Astrocyte (in vitro differentiated cells and primary cell): Measurements from ENCODE around the gene GRIN3B. TPM values are rescaled to one million over a fixed set of nuclear protein-coding genes. Genes with fewer than 3 reads are reported as not detected.

Source experiments
- DNase-seq: peaks from one replicate; pipeline ENCODE4 v3.0.0-alpha.2; 2010; ENCODE audit warnings: low read depth
- FAIRE-seq: peaks from 2 replicates; lab custom pipeline; 2011; peaks lifted over from hg19 to GRCh38; lab: Jason Lieb, UNC
- H2AFZ ChIP-seq: 2 replicates; pipeline ENCODE4 v1.6.0; 2012; ENCODE audit warnings: low read depth, low read length, inconsistent platforms
- H3K27ac ChIP-seq: 2 replicates; pipeline ENCODE4 v1.5.1; 2011; ENCODE audit warnings: low read depth, low read length, inconsistent platforms
- H3K27me3 ChIP-seq: 2 replicates; pipeline ENCODE4 v1.6.0; 2011; ENCODE audit warnings: low read length, inconsistent platforms; ENCODE audit not compliant: insufficient read depth
- H3K36me3 ChIP-seq: 2 replicates; pipeline ENCODE4 v1.5.1; 2011; ENCODE audit warnings: low read length, inconsistent platforms; ENCODE audit not compliant: insufficient read depth
- H3K4me1 ChIP-seq: 2 replicates; pipeline ENCODE4 v1.5.1; 2011; ENCODE audit warnings: low read length, inconsistent platforms; ENCODE audit not compliant: insufficient read depth
- H3K4me2 ChIP-seq: 2 replicates; pipeline ENCODE4 v1.6.0; 2012; ENCODE audit warnings: low read length, inconsistent platforms
- H3K4me3 ChIP-seq: 2 replicates; pipeline ENCODE4 v1.5.1; 2011; ENCODE audit warnings: low read depth, mild to moderate bottlenecking, low read length, inconsistent platforms; ENCODE audit not compliant: insufficient read depth
- H3K79me2 ChIP-seq: 2 replicates; pipeline ENCODE4 v1.6.0; 2012; ENCODE audit warnings: mild to moderate bottlenecking, low read length, inconsistent platforms; ENCODE audit not compliant: insufficient read depth
- H3K9ac ChIP-seq: 2 replicates; pipeline ENCODE4 v1.6.0; 2012; ENCODE audit warnings: mild to moderate bottlenecking, low read length, inconsistent platforms
- H3K9me3 ChIP-seq: 2 replicates; pipeline ENCODE4 v1.5.1; 2012; ENCODE audit warnings: low read depth, mild to moderate bottlenecking, low read length, inconsistent platforms; ENCODE audit not compliant: insufficient read depth
- H4K20me1 ChIP-seq: 2 replicates; pipeline ENCODE4 v1.6.0; 2012; ENCODE audit warnings: low read length, inconsistent platforms; ENCODE audit not compliant: insufficient read depth
- H3K27ac Mint-ChIP-seq: one replicate; pipeline ENCODE4 v1.8.0; 2021; ENCODE audit warnings: mild to moderate bottlenecking, mixed read lengths; ENCODE audit not compliant: unreplicated experiment
- H3K27me3 Mint-ChIP-seq: one replicate; pipeline ENCODE4 v1.8.0; 2021; ENCODE audit warnings: low read depth, mixed read lengths; ENCODE audit not compliant: unreplicated experiment
- H3K36me3 Mint-ChIP-seq: one replicate; pipeline ENCODE4 v1.8.0; 2021; ENCODE audit warnings: low read depth, mixed read lengths; ENCODE audit not compliant: unreplicated experiment
- H3K4me1 Mint-ChIP-seq: one replicate; pipeline ENCODE4 v1.8.0; 2021; ENCODE audit warnings: low read depth, mixed read lengths; ENCODE audit not compliant: unreplicated experiment
- H3K4me3 Mint-ChIP-seq: one replicate; pipeline ENCODE4 v1.8.0; 2021; ENCODE audit warnings: mild to moderate bottlenecking, moderate library complexity, mixed read lengths; ENCODE audit not compliant: unreplicated experiment
- H3K9me3 Mint-ChIP-seq: one replicate; pipeline ENCODE4 v1.8.0; 2021; ENCODE audit warnings: mild to moderate bottlenecking, mixed read lengths; ENCODE audit not compliant: unreplicated experiment
- CTCF ChIP-seq: IDR thresholded peaks from 2 replicates; pipeline ENCODE4 v1.5.1; 2011; ENCODE audit warnings: low read depth, mild to moderate bottlenecking, inconsistent platforms, low read length, moderate library complexity; ENCODE audit not compliant: insufficient read depth
- EZH2 ChIP-seq: IDR thresholded peaks from 2 replicates; pipeline ENCODE4 v1.6.1; 2012; ENCODE audit warnings: mild to moderate bottlenecking, low read length, inconsistent platforms; ENCODE audit not compliant: insufficient read depth
- total RNA-seq: library from RNA; stranded (reverse); gene quantifications from 2 replicates; pipeline ENCODE4 v1.2.1, GENCODE V29; 2021

GRIN3B gene
- total RNA-seq, 1 donor from 2014 or later: 2.7 TPM

GRCh38 chr19:970695-971094, 29.5 kb upstream of the GRIN3B start:
- Histone ChIP-seq H4K20me1 (no peaks in the 10 kb centered on the region), H3K4me2 (no peak overlapping the region), H3K9ac (no peak overlapping the region), H3K36me3 (peaks cover 21% of the 10 kb centered on the region), H3K9me3 (peaks cover 5% of the 10 kb centered on the region), H3K27ac (no peak overlapping the region), H3K27me3 (no peaks in the 10 kb centered on the region), H2AFZ (no peak overlapping the region), H3K79me2 (no peaks in the 10 kb centered on the region), H3K4me3 (no peak overlapping the region), H3K4me1 (no peaks in the 10 kb centered on the region)
- H3K27ac Mint-ChIP-seq: no peak overlapping the region
- no peak for FAIRE-seq
- peaks cover 29% of the 10 kb centered on the region for H3K36me3 Mint-ChIP-seq
- H3K4me1 Mint-ChIP-seq: no peaks in the 10 kb centered on the region
- no peaks in the 10 kb centered on the region for H3K27me3 Mint-ChIP-seq
- no peak for TF ChIP-seq EZH2
- peak; percentile 38 for TF ChIP-seq CTCF
- peak overlapping the region; percentile 34 for H3K4me3 Mint-ChIP-seq
- no peak for DNase-seq
- H3K9me3 Mint-ChIP-seq: peaks cover 5% of the 10 kb centered on the region

GRCh38 chr19:971795-972194, 28.4 kb upstream of the GRIN3B start:
- peaks cover 17% of the 10 kb centered on the region for H3K36me3 ChIP-seq
- Mint-ChIP-seq H3K4me3 (no peak overlapping the region), H3K27ac (no peak overlapping the region), H3K27me3 (no peaks in the 10 kb centered on the region), H3K9me3 (peaks cover 5% of the 10 kb centered on the region), H3K4me1 (no peaks in the 10 kb centered on the region), H3K36me3 (peaks cover 26% of the 10 kb centered on the region)
- no peak for TF ChIP-seq CTCF
- TF ChIP-seq EZH2: no peak
- no peaks in the 10 kb centered on the region for H3K4me1 ChIP-seq
- H2AFZ ChIP-seq: no peak overlapping the region
- no peaks in the 10 kb centered on the region for H4K20me1 ChIP-seq
- no peak overlapping the region for H3K4me3 ChIP-seq
- FAIRE-seq (no peak), DNase-seq (no peak)
- no peaks in the 10 kb centered on the region for H3K79me2 ChIP-seq
- H3K9me3 ChIP-seq: peaks cover 5% of the 10 kb centered on the region
- no peak overlapping the region for H3K9ac ChIP-seq
- no peak overlapping the region for H3K4me2 ChIP-seq
- no peak overlapping the region for H3K27ac ChIP-seq
- no peaks in the 10 kb centered on the region for H3K27me3 ChIP-seq

GRCh38 chr19:972281-972680, 27.9 kb upstream of the GRIN3B start:
- FAIRE-seq (no peak), DNase-seq (no peak)
- no peak overlapping the region for H3K4me2 ChIP-seq
- no peak overlapping the region for H2AFZ ChIP-seq
- no peaks in the 10 kb centered on the region for H3K4me1 ChIP-seq
- H3K9ac ChIP-seq: no peak overlapping the region
- Mint-ChIP-seq H3K27me3 (no peaks in the 10 kb centered on the region), H3K4me3 (peak overlapping the region; percentile 29), H3K36me3 (peaks cover 22% of the 10 kb centered on the region), H3K4me1 (no peaks in the 10 kb centered on the region), H3K9me3 (peaks cover 5% of the 10 kb centered on the region), H3K27ac (no peak overlapping the region)
- H3K9me3 ChIP-seq: peaks cover 5% of the 10 kb centered on the region
- no peak overlapping the region for H3K4me3 ChIP-seq
- no peak for TF ChIP-seq EZH2
- TF ChIP-seq CTCF: no peak
- no peaks in the 10 kb centered on the region for H4K20me1 ChIP-seq
- no peaks in the 10 kb centered on the region for H3K27me3 ChIP-seq
- peaks cover 16% of the 10 kb centered on the region for H3K36me3 ChIP-seq
- H3K27ac ChIP-seq: no peak overlapping the region
- H3K79me2 ChIP-seq: no peaks in the 10 kb centered on the region
